Activated naive CD8-positive, alpha-beta T cell (primary cell): Measurements from ENCODE around the gene ADRA2B.
"Not testable (repeated sequence)": the region's sequence is repeated elsewhere in the genome, so short reads cannot be mapped to it uniquely, and the experiment has no call there.

Experiments used
- H3K27ac Mint-ChIP-seq: one replicate; pipeline ENCODE4 v1.8.0; 2021; ENCODE audit warnings: mixed read lengths
- H3K27me3 Mint-ChIP-seq: one replicate; pipeline ENCODE4 v1.8.0; 2021; ENCODE audit warnings: mixed read lengths
- H3K36me3 Mint-ChIP-seq: one replicate; pipeline ENCODE4 v1.8.0; 2021; ENCODE audit warnings: mixed read lengths
- H3K4me1 Mint-ChIP-seq: one replicate; pipeline ENCODE4 v1.8.0; 2021; ENCODE audit warnings: low read depth, mixed read lengths
- H3K4me3 Mint-ChIP-seq: one replicate; pipeline ENCODE4 v1.8.0; 2021; ENCODE audit warnings: mild to moderate bottlenecking, mixed read lengths
- H3K9me3 Mint-ChIP-seq: one replicate; pipeline ENCODE4 v1.8.0; 2021; ENCODE audit warnings: low read depth, mixed read lengths

ADRA2B gene

GRCh38 chr2:96085541-96086355, 30.6 kb downstream of the ADRA2B start:
- no peaks in the 10 kb centered on the region for H3K36me3 Mint-ChIP-seq
- no peak overlapping the region for H3K27ac Mint-ChIP-seq
- H3K27me3 Mint-ChIP-seq: peaks cover 2% of the 10 kb centered on the region
- no peaks in the 10 kb centered on the region for H3K4me1 Mint-ChIP-seq
- H3K9me3 Mint-ChIP-seq: peaks cover 8% of the 10 kb centered on the region
- no peak overlapping the region for H3K4me3 Mint-ChIP-seq

- not testable (repeated sequence) for H3K27ac Mint-ChIP-seq, H3K27me3 Mint-ChIP-seq, H3K9me3 Mint-ChIP-seq, H3K4me3 Mint-ChIP-seq, H3K4me1 Mint-ChIP-seq, H3K36me3 Mint-ChIP-seq
These were observed 31.4 kb downstream of the ADRA2B start for GRCh38 chr2:96084858-96085518.

- Mint-ChIP-seq H3K36me3 (no peaks in the 10 kb centered on the region), H3K4me1 (no peaks in the 10 kb centered on the region), H3K4me3 (no peak overlapping the region), H3K27me3 (peaks cover 2% of the 10 kb centered on the region), H3K27ac (no peak overlapping the region), H3K9me3 (peaks cover 8% of the 10 kb centered on the region)
These were observed 32.1 kb downstream of the ADRA2B start for GRCh38 chr2:96083989-96084857.

GRCh38 chr2:96083064-96083939, 33.1 kb downstream of the ADRA2B start:
- H3K4me1 Mint-ChIP-seq: no peaks in the 10 kb centered on the region
- H3K27me3 Mint-ChIP-seq: peaks cover 2% of the 10 kb centered on the region
- H3K9me3 Mint-ChIP-seq: peaks cover 8% of the 10 kb centered on the region
- no peak overlapping the region for H3K4me3 Mint-ChIP-seq
- no peak overlapping the region for H3K27ac Mint-ChIP-seq
- no peaks in the 10 kb centered on the region for H3K36me3 Mint-ChIP-seq

- Mint-ChIP-seq H3K27ac (no peak overlapping the region), H3K9me3 (peaks cover 8% of the 10 kb centered on the region)
These were observed 33.9 kb downstream of the ADRA2B start for GRCh38 chr2:96082211-96083063.

GRCh38 chr2:96081042-96081441, 35.3 kb downstream of the ADRA2B start:
- Mint-ChIP-seq H3K27ac (no peak overlapping the region), H3K9me3 (peaks cover 2% of the 10 kb centered on the region), H3K4me1 (no peaks in the 10 kb centered on the region), H3K27me3 (peaks cover 2% of the 10 kb centered on the region), H3K4me3 (no peak overlapping the region), H3K36me3 (no peaks in the 10 kb centered on the region)

More at GRCh38 chr2:96082211-96083063, 33.9 kb downstream of the ADRA2B start:
- Mint-ChIP-seq H3K36me3 (no peaks in the 10 kb centered on the region), H3K4me1 (no peaks in the 10 kb centered on the region), H3K4me3 (no peak overlapping the region), H3K27me3 (peaks cover 2% of the 10 kb centered on the region)

- H3K27me3 Mint-ChIP-seq: no peaks in the 10 kb centered on the region
- H3K4me1 Mint-ChIP-seq: no peaks in the 10 kb centered on the region
- H3K9me3 Mint-ChIP-seq: peaks cover 19% of the 10 kb centered on the region
- H3K4me3 Mint-ChIP-seq: no peak overlapping the region
- no peak overlapping the region for H3K27ac Mint-ChIP-seq
- H3K36me3 Mint-ChIP-seq: no peaks in the 10 kb centered on the region
These were observed 41.1 kb downstream of the ADRA2B start for GRCh38 chr2:96075199-96075771.

GRCh38 chr2:96074156-96074555, 42.2 kb downstream of the ADRA2B start:
- Mint-ChIP-seq H3K36me3 (no peaks in the 10 kb centered on the region), H3K4me1 (no peaks in the 10 kb centered on the region), H3K4me3 (no peak overlapping the region), H3K9me3 (peaks cover 19% of the 10 kb centered on the region), H3K27me3 (no peaks in the 10 kb centered on the region), H3K27ac (no peak overlapping the region)

GRCh38 chr2:96073170-96073775, 43.1 kb downstream of the ADRA2B start:
- Mint-ChIP-seq H3K9me3 (peaks cover 19% of the 10 kb centered on the region), H3K27ac (no peak overlapping the region), H3K4me1 (no peaks in the 10 kb centered on the region), H3K27me3 (no peaks in the 10 kb centered on the region), H3K36me3 (no peaks in the 10 kb centered on the region), H3K4me3 (no peak overlapping the region)

- no peak overlapping the region for H3K4me3 Mint-ChIP-seq
- H3K9me3 Mint-ChIP-seq: peaks cover 19% of the 10 kb centered on the region
- no peak overlapping the region for H3K27ac Mint-ChIP-seq
- H3K4me1 Mint-ChIP-seq: no peaks in the 10 kb centered on the region
- no peaks in the 10 kb centered on the region for H3K27me3 Mint-ChIP-seq
- no peaks in the 10 kb centered on the region for H3K36me3 Mint-ChIP-seq
These were observed 43.6 kb downstream of the ADRA2B start for GRCh38 chr2:96072746-96073145.

GRCh38 chr2:96071977-96072491, 44.3 kb downstream of the ADRA2B start:
- H3K36me3 Mint-ChIP-seq, H3K4me3 Mint-ChIP-seq, H3K27ac Mint-ChIP-seq, H3K27me3 Mint-ChIP-seq, H3K4me1 Mint-ChIP-seq: not testable (repeated sequence)
- H3K9me3 Mint-ChIP-seq: peaks cover 19% of the 10 kb centered on the region

- peaks cover 19% of the 10 kb centered on the region for H3K9me3 Mint-ChIP-seq
- H3K4me1 Mint-ChIP-seq, H3K36me3 Mint-ChIP-seq, H3K4me3 Mint-ChIP-seq, H3K27ac Mint-ChIP-seq, H3K27me3 Mint-ChIP-seq: not testable (repeated sequence)
These were observed 45.0 kb downstream of the ADRA2B start for GRCh38 chr2:96071087-96071976.
